ENCODE results near the gene HENMT1. TPM values are rescaled to one million over a fixed set of nuclear protein-coding genes. Genes with fewer than 3 reads are reported as not detected.

HENMT1 gene
- total RNA-seq, 1 experiment from 2014 or later = not detected

DNA sequence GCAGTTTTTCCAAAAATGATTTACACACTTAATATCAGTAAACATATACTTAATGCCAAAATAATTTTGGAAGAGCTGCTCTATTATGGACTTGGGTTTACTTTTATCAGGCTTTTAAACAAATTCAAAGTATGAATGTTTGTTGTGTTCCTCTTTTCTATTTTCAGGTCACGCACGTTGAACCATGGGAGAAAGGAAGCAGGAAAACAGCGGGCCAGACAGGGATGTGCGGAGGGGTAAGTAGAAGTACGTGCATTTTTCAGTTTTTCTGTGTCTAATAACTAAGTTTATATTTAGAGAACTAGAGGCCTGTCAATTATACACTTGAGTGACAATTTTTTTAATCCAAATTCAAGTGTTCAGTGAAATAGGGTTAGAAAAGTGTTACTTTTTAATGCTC is 34.6 kb upstream of the HENMT1 start (continued):
- TF ChIP-seq SP1 (IDR thresholded peaks at IDR 0.05; ENCODE audit: low read depth) = no peak
- TF ChIP-seq TCF7L2 (IDR thresholded peaks at IDR 0.05; ENCODE audit: borderline replicate concordance, extremely low read depth, insufficient read depth, insufficient read length) = no peak
- TF ChIP-seq RAD21 (IDR thresholded peaks at IDR 0.05; ENCODE audit: low read depth) = no peak
- TF ChIP-seq, protein P1, sequence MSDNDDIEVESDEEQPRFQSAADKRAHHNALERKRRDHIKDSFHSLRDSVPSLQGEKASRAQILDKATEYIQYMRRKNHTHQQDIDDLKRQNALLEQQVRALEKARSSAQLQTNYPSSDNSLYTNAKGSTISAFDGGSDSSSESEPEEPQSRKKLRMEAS (IDR thresholded peaks at IDR 0.05) = no peak

DNA sequence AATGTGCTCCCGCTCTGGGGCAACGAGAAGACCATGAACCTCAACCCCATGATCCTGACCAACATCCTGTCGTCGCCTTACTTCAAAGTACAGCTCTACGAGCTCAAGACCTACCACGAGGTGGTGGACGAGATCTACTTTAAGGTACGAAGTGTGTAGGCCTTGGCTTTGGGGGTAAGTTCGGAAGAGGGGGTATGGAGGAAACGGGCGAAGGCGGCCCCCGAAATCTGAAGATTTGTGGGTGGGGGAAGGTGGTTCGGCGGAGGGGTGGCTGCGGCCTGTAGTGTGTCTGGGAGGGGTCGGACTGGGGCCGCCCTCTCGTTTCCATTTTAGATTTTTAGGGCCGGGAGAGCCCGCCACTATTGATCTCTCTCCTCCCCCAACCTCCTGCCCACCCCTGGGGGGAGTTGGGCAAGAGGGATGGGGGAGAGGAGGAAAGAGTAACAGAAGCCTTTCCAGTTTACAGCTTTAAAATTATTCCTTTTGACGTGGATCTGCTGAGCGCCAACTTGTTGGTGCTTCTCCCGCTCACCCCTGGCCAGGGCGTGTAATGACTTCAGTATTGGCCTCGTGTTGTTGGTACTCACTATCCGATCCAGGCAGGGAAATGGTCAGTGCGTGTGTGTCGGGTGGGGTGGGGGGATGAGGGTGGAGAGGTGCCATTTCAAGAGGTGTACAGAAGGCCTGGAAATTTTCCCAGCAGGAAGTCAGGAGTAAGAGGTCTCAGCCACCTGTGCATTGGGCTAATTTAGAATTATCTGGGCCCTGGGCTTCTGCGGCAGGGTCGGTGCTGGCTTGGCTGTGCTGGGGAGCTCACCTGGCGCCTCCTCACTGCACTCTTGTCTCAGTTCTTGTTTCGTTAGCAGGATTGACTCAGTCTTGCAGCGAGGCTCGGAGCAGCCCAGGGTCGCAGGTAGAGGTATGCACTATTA is 32.1 kb upstream of the HENMT1 start:
- BruUV-seq (replicated peaks) = no TSS peak
- POLR2A ChIA-PET = interaction anchor here (0.7 to 2.3 kb wide), 5 partner anchors 11 to 353 kb away, joined by 3 to 17 read pairs (median 4); no protein-coding TSS in a partner anchor

More for the DNA sequence above, 32.1 kb upstream of the HENMT1 start:
- Histone ChIP-seq H3K9ac (ENCODE audit: low read length) (peak overlapping the region; percentile 91), H3K4me2 (ENCODE audit: low read length) (peak overlapping the region; percentile 85), H3K36me3 (ENCODE audit: control insufficient read depth in 1 of 2, insufficient read depth in 2 of 2, low read length in 2 of 2) (peaks cover 21 to 33% of the 10 kb centered on the region in 2 experiments), H3K4me3 (replicated peaks in 1 of 2; ENCODE audit: low read depth in 1 of 2, low read length in 2 of 2) (peak overlapping the region; percentile 82 to 83), H3K4me1 (ENCODE audit: control insufficient read depth in 1 of 2, insufficient read depth in 2 of 2, low read length in 2 of 2) (peaks cover 11 to 23% of the 10 kb centered on the region in 2 experiments; a peak in 3 of 4 replicates), H3K27me3 (ENCODE audit: insufficient read depth, low read length) (no peaks in the 10 kb centered on the region), H3K9me3 (ENCODE audit: control insufficient read depth in 1 of 2, insufficient read depth in 1 of 2, low read depth in 1 of 2, low read length in 2 of 2) (no peaks in the 10 kb centered on the region), H4K20me1 (ENCODE audit: insufficient read depth) (peaks cover 35% of the 10 kb centered on the region; the same call in 1 of the 2 replicates), H3K9me2 (ENCODE audit: insufficient read depth) (no peaks in the 10 kb centered on the region), H3K27ac (ENCODE audit: low read depth, low read length) (peak overlapping the region; percentile 92), H2AFZ (ENCODE audit: low read depth, low read length, poor library complexity, severe bottlenecking) (no peak overlapping the region), H3K79me2 (ENCODE audit: insufficient read depth, low read length) (peaks cover 74% of the 10 kb centered on the region)
- CTCF ChIA-PET = interaction anchor here (0.7 to 1.6 kb wide), 6 partner anchors 11 to 420 kb away, joined by 3 to 6 read pairs (median 4); a partner anchor contains a TSS
- intact Hi-C loops (cut with micrococcal nuclease) = loop anchor here (5.0 kb wide), 1 partner anchor 54 kb away; the partner anchor contains the start of gene STXBP3
- DNase-seq (ENCODE audit: low read depth, low spot score) = peak; percentile 41
- TF ChIP-seq POLR2AphosphoS5 (IDR thresholded peaks at IDR 0.05; ENCODE audit: low read depth, low read length) (no peak), EZH2phosphoT487 (IDR thresholded peaks at IDR 0.05; ENCODE audit: borderline replicate concordance) (no peak), TCF7L2 (IDR thresholded peaks at IDR 0.05; ENCODE audit: borderline replicate concordance, extremely low read depth, insufficient read depth, insufficient read length) (peak; percentile 84), YY1 (IDR thresholded peaks at IDR 0.05; ENCODE audit: extremely low read depth, insufficient replicate concordance, low read depth, low read length) (no peak), SRF (IDR thresholded peaks at IDR 0.05; ENCODE audit: low read depth) (no peak), ELF1 (IDR thresholded peaks at IDR 0.05; ENCODE audit: borderline replicate concordance, low read depth) (no peak), CEBPB (IDR thresholded peaks at IDR 0.05; ENCODE audit: low read depth) (no peak), ZFX (IDR thresholded peaks at IDR 0.05) (peak; percentile 58), SP1 (IDR thresholded peaks at IDR 0.05; ENCODE audit: low read depth) (no peak)
- TF ChIP-seq, protein P1 (IDR thresholded peaks at IDR 0.05) = no peak; the same call in 1 of the 2 replicates
- TF ChIP-seq, protein P2, sequence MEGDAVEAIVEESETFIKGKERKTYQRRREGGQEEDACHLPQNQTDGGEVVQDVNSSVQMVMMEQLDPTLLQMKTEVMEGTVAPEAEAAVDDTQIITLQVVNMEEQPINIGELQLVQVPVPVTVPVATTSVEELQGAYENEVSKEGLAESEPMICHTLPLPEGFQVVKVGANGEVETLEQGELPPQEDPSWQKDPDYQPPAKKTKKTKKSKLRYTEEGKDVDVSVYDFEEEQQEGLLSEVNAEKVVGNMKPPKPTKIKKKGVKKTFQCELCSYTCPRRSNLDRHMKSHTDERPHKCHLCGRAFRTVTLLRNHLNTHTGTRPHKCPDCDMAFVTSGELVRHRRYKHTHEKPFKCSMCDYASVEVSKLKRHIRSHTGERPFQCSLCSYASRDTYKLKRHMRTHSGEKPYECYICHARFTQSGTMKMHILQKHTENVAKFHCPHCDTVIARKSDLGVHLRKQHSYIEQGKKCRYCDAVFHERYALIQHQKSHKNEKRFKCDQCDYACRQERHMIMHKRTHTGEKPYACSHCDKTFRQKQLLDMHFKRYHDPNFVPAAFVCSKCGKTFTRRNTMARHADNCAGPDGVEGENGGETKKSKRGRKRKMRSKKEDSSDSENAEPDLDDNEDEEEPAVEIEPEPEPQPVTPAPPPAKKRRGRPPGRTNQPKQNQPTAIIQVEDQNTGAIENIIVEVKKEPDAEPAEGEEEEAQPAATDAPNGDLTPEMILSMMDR (IDR thresholded peaks at IDR 0.05 in 2 of 3, conservative IDR thresholded peaks at IDR 0.05 in 1 of 3; ENCODE audit: borderline replicate concordance in 1 of 3, insufficient read depth in 1 of 3, low read depth in 2 of 3, low read length in 2 of 3) = peak in 1 of 3 experiments; percentile 14; a peak in 1 of 6 replicates
- TF ChIP-seq, protein P3, sequence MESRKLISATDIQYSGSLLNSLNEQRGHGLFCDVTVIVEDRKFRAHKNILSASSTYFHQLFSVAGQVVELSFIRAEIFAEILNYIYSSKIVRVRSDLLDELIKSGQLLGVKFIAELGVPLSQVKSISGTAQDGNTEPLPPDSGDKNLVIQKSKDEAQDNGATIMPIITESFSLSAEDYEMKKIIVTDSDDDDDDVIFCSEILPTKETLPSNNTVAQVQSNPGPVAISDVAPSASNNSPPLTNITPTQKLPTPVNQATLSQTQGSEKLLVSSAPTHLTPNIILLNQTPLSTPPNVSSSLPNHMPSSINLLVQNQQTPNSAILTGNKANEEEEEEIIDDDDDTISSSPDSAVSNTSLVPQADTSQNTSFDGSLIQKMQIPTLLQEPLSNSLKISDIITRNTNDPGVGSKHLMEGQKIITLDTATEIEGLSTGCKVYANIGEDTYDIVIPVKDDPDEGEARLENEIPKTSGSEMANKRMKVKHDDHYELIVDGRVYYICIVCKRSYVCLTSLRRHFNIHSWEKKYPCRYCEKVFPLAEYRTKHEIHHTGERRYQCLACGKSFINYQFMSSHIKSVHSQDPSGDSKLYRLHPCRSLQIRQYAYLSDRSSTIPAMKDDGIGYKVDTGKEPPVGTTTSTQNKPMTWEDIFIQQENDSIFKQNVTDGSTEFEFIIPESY (IDR thresholded peaks at IDR 0.05; ENCODE audit: extremely low read depth, insufficient replicate concordance, low read length) = no peak
- RAD21 ChIA-PET (ENCODE audit: low non-redundant PET in 1 of 2, low total read pairs in 2 of 2, uncharacterized antibody in 2 of 2, unreplicated experiment in 2 of 2) = no interaction called here
- peak; percentile 45 for ATAC-seq
